IMR-90 (cell line): ENCODE data around the gene GSTA4. TPM values are rescaled to one million over a fixed set of nuclear protein-coding genes. Genes with fewer than 3 reads are reported as not detected.

Experiments
- ATAC-seq: fragments of 200-7000 bp; cut with Tn5 transposase; 2 replicates; pipeline ENCODE4 v1.9.1; 2020; ENCODE audit warnings: low read depth, mild to moderate bottlenecking, moderate library complexity
- BruUV-seq: library from RNA; stranded (reverse); fragments of 400-500 nt; replicated peaks from 2 replicates; lab custom pipeline; 2021; lab: Mats Ljungman, UMichigan
- CTCF ChIA-PET: fragments of 300-600 bp; formaldehyde crosslinking; extraction: SDS; loops from one replicate; lab custom pipeline; 2021; ENCODE audit warnings: antibody characterized with exemption; lab: Yijun Ruan, JAX
- POLR2A ChIA-PET: fragments of 300-600 bp; sonication (Branson Sonifier 250); formaldehyde crosslinking; loops from one replicate; lab custom pipeline; 2022; ENCODE audit warnings: antibody characterized with exemption; ENCODE audit not compliant: unreplicated experiment; lab: Charles Lee
- DNase-seq: peaks from one replicate; pipeline ENCODE4 v3.0.0; 2013
- H2AFZ ChIP-seq: replicated peaks from 2 replicates; pipeline ENCODE3; 2013; ENCODE audit warnings: low read length, mild to moderate bottlenecking; ENCODE audit not compliant: poor library complexity
- H2AK5ac ChIP-seq: 2 replicates; pipeline ENCODE4 v1.6.1; 2013; ENCODE audit warnings: low read depth, low read length, inconsistent platforms
- H2AK9ac ChIP-seq: replicated peaks from 2 replicates; pipeline ENCODE3; 2013; ENCODE audit warnings: mild to moderate bottlenecking, low read depth, low read length, moderate library complexity; ENCODE audit not compliant: poor library complexity
- H2BK120ac ChIP-seq: 2 replicates; pipeline ENCODE4 v1.6.1; 2013; ENCODE audit warnings: low read depth, low read length, inconsistent platforms
- H2BK15ac ChIP-seq: 3 replicates; pipeline ENCODE4 v1.6.1; 2013; ENCODE audit warnings: low read depth, low read length, inconsistent platforms
- H2BK20ac ChIP-seq: 2 replicates; pipeline ENCODE4 v1.6.1; 2013; ENCODE audit warnings: low read depth, mild to moderate bottlenecking, inconsistent platforms, low read length, moderate library complexity
- H2BK5ac ChIP-seq: 2 replicates; pipeline ENCODE4 v1.6.1; 2013; ENCODE audit warnings: mild to moderate bottlenecking, low read depth, low read length, inconsistent platforms; ENCODE audit not compliant: poor library complexity, severe bottlenecking
- H3K14ac ChIP-seq: replicated peaks from 2 replicates; pipeline ENCODE4 v1.6.1; 2013; ENCODE audit warnings: low read depth, low read length, inconsistent platforms
- H3K18ac ChIP-seq: 2 replicates; pipeline ENCODE4 v1.6.1; 2013; ENCODE audit warnings: low read depth, low read length, control low read depth
- H3K23ac ChIP-seq: 2 replicates; pipeline ENCODE4 v1.6.1; 2013; ENCODE audit warnings: low read depth, low read length, inconsistent platforms
- H3K27ac ChIP-seq: 2 replicates; pipeline ENCODE4 v1.5.1; 2013; ENCODE audit warnings: mild to moderate bottlenecking, control low read depth, low read length; ENCODE audit not compliant: insufficient read depth
- H3K27me3 ChIP-seq: 2 replicates; pipeline ENCODE4 v1.6.1; 2013; ENCODE audit warnings: low read length; ENCODE audit not compliant: control insufficient read depth, insufficient read depth
- H3K36me3 ChIP-seq: 2 replicates; pipeline ENCODE4 v1.6.1; 2013; ENCODE audit warnings: low read length, mixed read lengths; ENCODE audit not compliant: control insufficient read depth, insufficient read depth
- H3K4ac ChIP-seq: 2 replicates; pipeline ENCODE4 v1.6.1; 2013; ENCODE audit warnings: low read depth, low read length, inconsistent platforms
- H3K4me1 ChIP-seq: 2 replicates; pipeline ENCODE4 v1.6.1; 2013; ENCODE audit warnings: low read length, mixed read lengths; ENCODE audit not compliant: control insufficient read depth, insufficient read depth
- H3K4me2 ChIP-seq: 2 replicates; pipeline ENCODE4 v1.6.1; 2013; ENCODE audit warnings: low read depth, mild to moderate bottlenecking, control low read depth, low read length, moderate library complexity
- H3K4me3 ChIP-seq: 2 replicates; pipeline ENCODE4 v1.5.1; 2013; ENCODE audit warnings: low read depth, mild to moderate bottlenecking, control low read depth, low read length, moderate library complexity; ENCODE audit not compliant: insufficient read depth
- H3K56ac ChIP-seq: 2 replicates; pipeline ENCODE4 v1.6.1; 2013; ENCODE audit warnings: low read length, inconsistent platforms; ENCODE audit not compliant: insufficient read depth; ENCODE audit errors: extremely low read depth
- H3K79me1 ChIP-seq, 2 experiments: 2 replicates each; pipeline ENCODE4 v1.6.1; 2013; ENCODE audit warnings: low read length in 2 of 2, inconsistent platforms in 1 of 2, low read depth in 1 of 2
- H3K9ac ChIP-seq: 2 replicates; pipeline ENCODE4 v1.6.1; 2013; ENCODE audit warnings: low read depth, low read length, control low read depth
- H3K9me1 ChIP-seq: 2 replicates; pipeline ENCODE4 v1.6.1; 2013; ENCODE audit warnings: low read length, inconsistent platforms; ENCODE audit not compliant: insufficient read depth
- H3K9me3 ChIP-seq: 2 replicates; pipeline ENCODE4 v1.6.1; 2013; ENCODE audit warnings: low read length; ENCODE audit not compliant: control insufficient read depth, insufficient read depth
- H4K20me1 ChIP-seq: 2 replicates; pipeline ENCODE4 v1.6.1; 2013; ENCODE audit warnings: low read length, inconsistent platforms; ENCODE audit not compliant: insufficient read depth
- H4K5ac ChIP-seq: 2 replicates; pipeline ENCODE4 v1.6.1; 2013; ENCODE audit warnings: mild to moderate bottlenecking, low read depth, low read length, control low read depth
- H4K8ac ChIP-seq, 2 experiments: 2 replicates each; pipeline ENCODE4 v1.6.1; 2013; ENCODE audit warnings: low read depth in 2 of 2, low read length in 2 of 2, control low read depth in 1 of 2, inconsistent platforms in 1 of 2
- H4K91ac ChIP-seq: 2 replicates; pipeline ENCODE4 v1.6.1; 2013; ENCODE audit warnings: low read depth, low read length, inconsistent platforms; ENCODE audit not compliant: insufficient read depth
- FOS ChIP-seq: fragments of 150-350 bp; IDR thresholded peaks from 2 replicates; pipeline ENCODE4 v1.6.1; 2016; ENCODE audit warnings: low read depth, low read length
- MAZ ChIP-seq: IDR thresholded peaks from 2 replicates; pipeline ENCODE4 v1.6.1; 2012; ENCODE audit warnings: low read depth, mild to moderate bottlenecking, low read length, improper control_type of control experiment, moderate library complexity, borderline replicate concordance
- MXI1 ChIP-seq: IDR thresholded peaks from 2 replicates; pipeline ENCODE4 v1.6.1; 2012; ENCODE audit warnings: low read depth, mild to moderate bottlenecking, low read length, moderate library complexity, borderline replicate concordance
- POLR2A ChIP-seq: IDR thresholded peaks from 2 replicates; pipeline ENCODE4 v1.6.1; 2012; ENCODE audit warnings: mild to moderate bottlenecking, low read depth, low read length
- RCOR1 ChIP-seq: IDR thresholded peaks from 2 replicates; pipeline ENCODE4 v1.6.1; 2012; ENCODE audit warnings: mild to moderate bottlenecking, low read length, improper control_type of control experiment; ENCODE audit not compliant: insufficient replicate concordance
- RFX5 ChIP-seq: IDR thresholded peaks from 2 replicates; pipeline ENCODE4 v1.8.0; 2012; ENCODE audit warnings: low read depth, mild to moderate bottlenecking, low read length, moderate library complexity
- WGBS, 2 experiments: methylation state at CpG; one replicate each; pipeline versions ENCODE4 v1.1.5 to v1.1.7; 2013; ENCODE audit warnings: missing lambda C conversion rate in 2 of 2; ENCODE audit not compliant: insufficient read length in 1 of 2; ENCODE audit errors: extremely low coverage in 2 of 2; 5-methylcytosine and 5-hydroxymethylcytosine counted together
- dilution Hi-C: fragments of 300-500 bp; cut with HindIII; formaldehyde crosslinking; loops from one replicate; pipeline ENCODE4 v1.14.3; 2018; ENCODE audit warnings: low sequenced_read_pairs; ENCODE audit not compliant: unreplicated experiment
- in situ Hi-C: fragments of 300-500 bp; cut with MboI; formaldehyde crosslinking; loops from 3 replicates; pipeline ENCODE4 v1.14.3; 2019; ENCODE audit warnings: low sequenced_read_pairs, inconsistent platforms, mixed read lengths
- intact Hi-C: fragments of 100-400 bp; cut with micrococcal nuclease; formaldehyde crosslinking; loops from 2 replicates; pipeline ENCODE4 v1.10.0; 2022
- polyA plus RNA-seq, 3 experiments: library from polyadenylated mRNA; depleted of rRNA; stranded (reverse); fragments of >200 nt; gene quantifications; 2 replicates each; pipeline ENCODE4 v1.2.3, GENCODE V29; 2012; ENCODE audit warnings: low replicate concordance in 1 of 3
- total RNA-seq: library from RNA; depleted of rRNA; stranded (reverse); fragments of >200 nt; gene quantifications from 2 replicates; pipeline ENCODE4 v1.2.3, GENCODE V29; 2012

The GSTA4 gene
- total and polyA plus RNA-seq, 2 of the 4 experiments (the other 2 are of a cell fraction), result 26.9 to 35.6 TPM

DNA sequence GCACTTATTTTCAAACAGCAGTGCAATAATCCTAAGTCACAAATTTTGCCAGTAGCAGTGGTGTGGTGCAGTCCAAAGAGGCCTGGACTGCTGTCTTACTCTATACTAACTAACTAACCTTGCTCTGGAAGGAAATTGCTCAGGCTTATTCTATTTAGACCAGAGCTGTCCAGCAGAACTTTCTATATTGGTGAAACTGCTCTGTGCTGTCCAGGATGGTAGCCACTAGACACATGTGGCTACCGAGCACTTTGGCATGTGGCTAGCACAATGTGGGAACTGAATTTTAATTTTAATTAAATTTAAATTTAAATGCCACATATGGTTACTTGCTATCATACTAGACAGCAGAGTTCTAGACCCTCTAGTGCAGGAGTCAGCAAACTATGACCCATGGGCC lies 43.1 kb upstream of the GSTA4 start:
- H3K4me1 ChIP-seq, result peaks cover 19% of the 10 kb centered on the region
- H4K20me1 ChIP-seq, result peaks cover 9% of the 10 kb centered on the region
- H3K4me3 ChIP-seq, result no peak overlapping the region
- ChIA-PET POLR2A (no interaction called here), CTCF (interaction anchor here (0.6 to 0.7 kb wide), 2 partner anchors 19 to 21 kb away, joined by 3 to 5 read pairs; no protein-coding TSS in a partner anchor)
- no peak overlapping the region for H3K4ac ChIP-seq
- no peaks in the 10 kb centered on the region for H3K27me3 ChIP-seq
- no peak overlapping the region for H2BK5ac ChIP-seq
- ATAC-seq (no peak), DNase-seq (peak; percentile 43)
- H2BK120ac ChIP-seq, result no peak overlapping the region
- H3K79me1 ChIP-seq, result peaks cover 5 to 41% of the 10 kb centered on the region in 2 experiments; a peak in 3 of 4 replicates
- H4K91ac ChIP-seq, result no peak overlapping the region
- no peak overlapping the region for H3K14ac ChIP-seq
- intact Hi-C loops, result no loop called here
- H2BK20ac ChIP-seq, result no peak overlapping the region
- H4K8ac ChIP-seq, result no peak overlapping the region
- no peak overlapping the region for H3K9ac ChIP-seq
- no peak overlapping the region for H2BK15ac ChIP-seq
- H2AK5ac ChIP-seq, result no peak overlapping the region
- H2AK9ac ChIP-seq, result no peak overlapping the region
- TF ChIP-seq POLR2A, result no peak
- no peak for TF ChIP-seq RCOR1
- TF ChIP-seq MXI1, result peak; percentile 63; the same call in 1 of the 2 replicates
- TF ChIP-seq MAZ, result no peak
- TF ChIP-seq RFX5, result no peak
- TF ChIP-seq FOS, result no peak
- no peak overlapping the region for H2AFZ ChIP-seq
- BruUV-seq, result no TSS peak
- in situ Hi-C loops, result no loop called here
- H4K5ac ChIP-seq, result no peak overlapping the region
- no peak overlapping the region for H3K18ac ChIP-seq
- no peak overlapping the region for H3K4me2 ChIP-seq
- no peak overlapping the region for H3K56ac ChIP-seq
- no peak overlapping the region for H3K23ac ChIP-seq
- H3K9me3 ChIP-seq, result no peaks in the 10 kb centered on the region
- peaks cover 21% of the 10 kb centered on the region for H3K36me3 ChIP-seq
- dilution Hi-C loops, result no loop called here
- no CpG with 5 or more reads among the region's 1 CpG for WGBS, 2 experiments
- H3K27ac ChIP-seq, result no peak overlapping the region
- H3K9me1 ChIP-seq, result peaks cover 19% of the 10 kb centered on the region
